ENCODE results near the gene GRN.

GRCh38 chr17:44376779-44377178 is 31.7 kb downstream of the GRN start:
- TF ChIP-seq CTCF (IDR thresholded peaks at IDR 0.05; ENCODE audit: borderline replicate concordance, extremely low read depth, low read length, poor library complexity, severe bottlenecking): no peak
- TF ChIP-seq EZH2 (IDR thresholded peaks at IDR 0.05; ENCODE audit: borderline replicate concordance, low read depth, low read length, severe bottlenecking): no peak
